HCT116 (cell line): ENCODE measurements around the gene BAIAP2. TPM values are rescaled to one million over a fixed set of nuclear protein-coding genes. Genes with fewer than 3 reads are reported as not detected.

Source experiments
- ATAC-seq: fragments of 200-7000 bp; cut with Tn5 transposase; 2 replicates; pipeline ENCODE4 v1.9.1; 2020; ENCODE audit warnings: mild to moderate bottlenecking, moderate library complexity
- BruUV-seq: library from RNA; stranded (reverse); fragments of 400-500 nt; replicated peaks from 2 replicates; lab custom pipeline; 2021; lab: Mats Ljungman, UMichigan
- CTCF ChIA-PET: fragments of 300-600 bp; sonication (Branson Sonifier 250); formaldehyde crosslinking; loops from one replicate; lab custom pipeline; 2021; ENCODE audit warnings: antibody characterized with exemption; lab: Charles Lee
- POLR2A ChIA-PET: fragments of 300-600, 350-600 bp; sonication (Branson Sonifier 250); formaldehyde crosslinking; loops from one replicate; lab custom pipeline; 2021; ENCODE audit warnings: antibody characterized with exemption; lab: Charles Lee
- RAD21 ChIA-PET, 2 experiments: fragments of 300-600 bp; sonication (Branson Sonifier 250); formaldehyde crosslinking; loops; one replicate each; lab custom pipeline; 2023; ENCODE audit warnings: low total read pairs in 2 of 2; ENCODE audit not compliant: uncharacterized antibody in 2 of 2, unreplicated experiment in 2 of 2, low non-redundant PET in 1 of 2; lab: Charles Lee
- DNase-seq: peaks from one replicate; pipeline ENCODE4 v3.0.0-alpha.2; 2010; ENCODE audit warnings: low read depth, low spot score
- H2AFZ ChIP-seq: fragments of 200-600 bp; shearing (Covaris generic), sonication (generic); 2 replicates; pipeline ENCODE4 v1.6.1; 2017; ENCODE audit warnings: low read depth, mixed run types, mixed read lengths, antibody characterized with exemption, low read length; ENCODE audit not compliant: poor library complexity, severe bottlenecking
- H3K27ac ChIP-seq: 2 replicates; pipeline ENCODE4 v1.5.1; 2012; ENCODE audit warnings: low read depth, low read length
- H3K27me3 ChIP-seq: fragments of 200-600 bp; sonication (generic); 2 replicates; pipeline ENCODE4 v1.6.1; 2016; ENCODE audit warnings: mixed run types, low read length, mixed read lengths; ENCODE audit not compliant: insufficient read depth
- H3K36me3 ChIP-seq, 2 experiments: fragments of 200-500 bp in 1 of 2; fragments of 200-600 bp in 1 of 2; sonication (Bioruptor generic) in 1 of 2; sonication (generic) in 1 of 2; 2 replicates each; pipeline versions ENCODE4 v1.5.1 to v1.6.1; 2014 to 2016; ENCODE audit warnings: low read length in 2 of 2, inconsistent platforms in 1 of 2, mixed read lengths in 1 of 2, mixed run types in 1 of 2; ENCODE audit not compliant: insufficient read depth in 2 of 2, control insufficient read depth in 1 of 2
- H3K4me1 ChIP-seq, 2 experiments: fragments of 200-600 bp in 1 of 2; sonication (generic) in 1 of 2; 2 replicates each; pipeline versions ENCODE4 v1.5.1 to v1.6.1; 2012 to 2017; ENCODE audit warnings: low read length in 2 of 2, inconsistent platforms in 1 of 2, mild to moderate bottlenecking in 1 of 2, mixed read lengths in 1 of 2, mixed run types in 1 of 2, moderate library complexity in 1 of 2; ENCODE audit not compliant: insufficient read depth in 2 of 2, control insufficient read depth in 1 of 2
- H3K4me2 ChIP-seq: fragments of 200-600 bp; sonication (generic); 2 replicates; pipeline ENCODE4 v1.6.1; 2017; ENCODE audit warnings: mixed run types, low read length, mixed read lengths
- H3K4me3 ChIP-seq, 2 experiments: fragments of 200-600 bp in 1 of 2; sonication (generic) in 1 of 2; replicated peaks in 1 of 2; 2 replicates each; pipeline ENCODE4 v1.5.1; 2011 to 2016; ENCODE audit warnings: low read length in 2 of 2, control low read depth in 1 of 2, low read depth in 1 of 2, mild to moderate bottlenecking in 1 of 2, mixed read lengths in 1 of 2, mixed run types in 1 of 2
- H3K79me2 ChIP-seq: fragments of 200-600 bp; sonication (generic); 2 replicates; pipeline ENCODE4 v1.6.1; 2017; ENCODE audit warnings: mild to moderate bottlenecking, mixed run types, low read length, moderate library complexity, mixed read lengths; ENCODE audit not compliant: insufficient read depth
- H3K9ac ChIP-seq: fragments of 200-600 bp; sonication (generic); 2 replicates; pipeline ENCODE4 v1.6.1; 2016; ENCODE audit warnings: low read length, mixed read lengths
- H3K9me2 ChIP-seq: fragments of 200-600 bp; sonication (generic), shearing (Covaris generic); 2 replicates; pipeline ENCODE4 v1.6.1; 2017; ENCODE audit warnings: mixed run types, mild to moderate bottlenecking, moderate library complexity; ENCODE audit not compliant: insufficient read depth
- H3K9me3 ChIP-seq, 2 experiments: fragments of 200-500 bp in 1 of 2; fragments of 200-600 bp in 1 of 2; sonication (Bioruptor generic) in 1 of 2; sonication (generic) in 1 of 2; 2 replicates each; pipeline ENCODE4 v1.6.1; 2014 to 2017; ENCODE audit warnings: low read length in 2 of 2, mixed read lengths in 2 of 2, inconsistent platforms in 1 of 2, low read depth in 1 of 2, mild to moderate bottlenecking in 1 of 2, mixed run types in 1 of 2, moderate library complexity in 1 of 2; ENCODE audit not compliant: control insufficient read depth in 1 of 2, insufficient read depth in 1 of 2
- H4K20me1 ChIP-seq: fragments of 200-600 bp; sonication (generic), shearing (Covaris generic); 2 replicates; pipeline ENCODE4 v1.6.1; 2017; ENCODE audit warnings: mixed run types, mild to moderate bottlenecking, moderate library complexity; ENCODE audit not compliant: insufficient read depth
- EZH2 ChIP-seq: fragments of 200-600 bp; sonication (generic); IDR thresholded peaks from 2 replicates; pipeline ENCODE4 v1.6.1; 2017; ENCODE audit warnings: antibody characterized with exemption, mixed run types
- EZH2phosphoT487 ChIP-seq: fragments of 200-600 bp; IDR thresholded peaks from 2 replicates; pipeline ENCODE4 v1.6.1; 2018; ENCODE audit warnings: antibody characterized with exemption, borderline replicate concordance
- FOSL1 ChIP-seq: IDR thresholded peaks from 2 replicates; pipeline ENCODE4 v1.6.1; 2012; ENCODE audit warnings: low read depth
- JUND ChIP-seq: IDR thresholded peaks from 2 replicates; pipeline ENCODE4 v1.6.1; 2012
- POLR2A ChIP-seq: IDR thresholded peaks from 2 replicates; pipeline ENCODE4 v1.7.0; 2011; ENCODE audit warnings: borderline replicate concordance; ENCODE audit not compliant: insufficient read depth, insufficient read length; ENCODE audit errors: extremely low read depth
- RAD21 ChIP-seq: IDR thresholded peaks from 2 replicates; pipeline ENCODE4 v1.6.1; 2012; ENCODE audit warnings: low read depth, mild to moderate bottlenecking
- SIN3A ChIP-seq: IDR thresholded peaks from 2 replicates; pipeline ENCODE4 v1.6.1; 2012; ENCODE audit warnings: low read depth
- ZNF274 ChIP-seq: fragments of 200-500 bp; sonication (Bioruptor generic); IDR thresholded peaks from 2 replicates; pipeline ENCODE4 v1.6.1; 2014; ENCODE audit warnings: mild to moderate bottlenecking, low read depth, low read length, inconsistent platforms
- intact Hi-C: fragments of 100-400 bp; cut with micrococcal nuclease; formaldehyde crosslinking; loops from 2 replicates; pipeline ENCODE4 v1.10.0; 2022
- total RNA-seq: library from RNA; stranded (reverse); gene quantifications from one replicate; pipeline ENCODE4 v1.2.1, GENCODE V29; 2021; ENCODE audit not compliant: unreplicated experiment

The BAIAP2 gene
- total RNA-seq, 1 experiment from 2014 or later = 105 TPM

DNA sequence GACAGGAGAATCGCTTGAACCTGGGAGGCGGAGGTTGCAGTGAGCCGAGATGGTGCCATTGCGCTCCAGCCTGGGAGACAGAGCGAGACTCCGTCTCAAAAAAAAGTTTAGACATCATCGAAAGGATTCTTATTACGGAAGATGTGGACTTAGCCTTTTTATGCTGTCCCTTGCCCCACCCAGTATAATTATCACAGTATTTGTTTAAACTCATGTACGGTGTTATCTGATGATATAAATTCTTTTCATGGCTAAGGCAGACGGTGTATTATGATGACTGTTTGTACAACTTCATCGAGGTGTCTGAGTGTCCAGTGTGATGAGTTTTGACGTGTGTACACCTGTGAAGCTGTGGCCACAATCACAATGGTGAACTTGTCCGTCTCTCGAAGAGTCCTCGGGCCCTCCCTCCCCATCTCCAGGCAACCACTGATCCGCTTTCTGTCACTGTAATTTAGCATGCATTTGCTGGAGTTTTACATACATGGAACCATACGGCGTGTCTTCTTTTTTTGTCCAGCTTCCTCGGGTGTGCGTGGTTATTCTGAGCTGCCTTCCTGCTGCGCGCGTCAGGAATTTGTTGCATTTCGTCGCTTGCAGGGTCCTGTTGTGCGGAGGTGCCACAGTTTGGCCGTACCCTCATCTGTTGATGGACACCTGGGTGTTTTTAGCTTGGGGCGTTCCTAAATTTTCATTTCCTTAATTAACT, 26.2 kb downstream of the BAIAP2 start:
- CTCF ChIA-PET = no interaction called here
- intact Hi-C loops = no loop called here

DNA sequence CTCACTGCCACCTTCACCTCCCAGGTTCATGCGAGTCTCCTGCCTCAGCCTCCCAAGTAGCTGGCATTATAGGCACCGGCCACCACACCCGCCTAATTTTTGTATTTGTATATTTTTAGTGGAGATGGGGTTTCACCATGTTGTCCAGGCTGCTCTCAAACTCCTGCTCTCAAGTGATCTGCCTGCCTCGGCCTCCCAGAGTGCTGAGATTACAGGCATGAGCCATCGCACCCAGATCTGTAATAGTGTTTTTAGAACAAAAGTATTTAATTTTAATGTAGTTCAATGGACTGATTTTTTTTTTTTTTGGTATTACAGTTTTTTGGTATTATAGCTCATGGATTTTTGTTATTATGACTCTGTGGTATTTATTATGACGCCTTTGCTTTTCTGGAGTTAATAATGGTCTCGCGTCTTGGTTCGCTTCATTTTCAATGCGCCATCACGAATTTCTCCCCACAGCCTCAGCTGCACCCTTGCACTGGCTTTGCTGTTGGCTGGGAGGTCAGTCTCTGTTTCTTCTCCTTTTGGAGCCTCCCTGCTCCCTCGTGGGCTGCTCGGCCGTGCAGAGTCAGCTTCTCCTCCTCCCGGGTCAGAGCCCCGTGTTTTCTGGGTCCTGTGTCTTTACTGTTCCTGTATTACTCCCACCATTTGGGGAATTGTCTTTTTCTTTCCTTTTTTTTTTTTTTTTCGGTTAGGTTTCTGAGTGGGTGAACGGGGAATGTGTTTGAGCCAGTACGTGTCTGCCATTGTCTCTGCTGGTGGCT, 27.2 kb downstream of the BAIAP2 start:
- CTCF ChIA-PET = no interaction called here
- no peak overlapping the region for H3K4me2 ChIP-seq
- no TSS peak for BruUV-seq
- peaks cover 3% of the 10 kb centered on the region; the same call in 1 of the 2 replicates for H4K20me1 ChIP-seq
- ATAC-seq (no peak), DNase-seq (no peak)
- H3K9me3 ChIP-seq = no peaks in the 10 kb centered on the region
- H3K36me3 ChIP-seq = peaks cover 16 to 44% of the 10 kb centered on the region in 2 experiments
- TF ChIP-seq POLR2A = no peak
- TF ChIP-seq ZNF274 = no peak
- TF ChIP-seq EZH2 = no peak
- TF ChIP-seq FOSL1 = no peak
- no peak for TF ChIP-seq RAD21
- no peaks in the 10 kb centered on the region for H3K9me2 ChIP-seq
- intact Hi-C loops = no loop called here
- H3K9ac ChIP-seq = no peak overlapping the region
- H3K4me1 ChIP-seq = peaks cover 11 to 38% of the 10 kb centered on the region in 2 experiments
- POLR2A ChIA-PET = no interaction called here
- peaks cover 93% of the 10 kb centered on the region for H3K79me2 ChIP-seq
- no peaks in the 10 kb centered on the region for H3K27me3 ChIP-seq
- H2AFZ ChIP-seq = no peak overlapping the region
- no peak overlapping the region for H3K27ac ChIP-seq
- H3K4me3 ChIP-seq = no peak overlapping the region
- RAD21 ChIA-PET = no interaction called here

More for the DNA sequence above, 26.2 kb downstream of the BAIAP2 start:
- H3K27ac ChIP-seq = no peak overlapping the region
- peaks cover 14 to 44% of the 10 kb centered on the region in 2 experiments for H3K4me1 ChIP-seq
- H3K36me3 ChIP-seq = peaks cover 16 to 44% of the 10 kb centered on the region in 2 experiments
- H4K20me1 ChIP-seq = peaks cover 9% of the 10 kb centered on the region; the same call in 1 of the 2 replicates
- TF ChIP-seq SIN3A (no peak), EZH2 (no peak), RAD21 (no peak), JUND (no peak), EZH2phosphoT487 (no peak)
- DNase-seq (no peak), ATAC-seq (no peak)
- no peaks in the 10 kb centered on the region for H3K9me3 ChIP-seq
- no TSS peak for BruUV-seq
- H3K9ac ChIP-seq = no peak overlapping the region
- H3K4me3 ChIP-seq = no peak overlapping the region
- H3K79me2 ChIP-seq = peaks cover 93% of the 10 kb centered on the region
- ChIA-PET POLR2A (no interaction called here), RAD21 (no interaction called here)
- H3K4me2 ChIP-seq = no peak overlapping the region
- H3K9me2 ChIP-seq = no peaks in the 10 kb centered on the region
- H2AFZ ChIP-seq = no peak overlapping the region
- H3K27me3 ChIP-seq = no peaks in the 10 kb centered on the region
